ENCODE results near the gene RBP3. TPM values are rescaled to one million over a fixed set of nuclear protein-coding genes. Genes with fewer than 3 reads are reported as not detected.
A peak's percentile ranks its signal among the peaks of the same experiment; 100 is the strongest.
"Not testable (repeated sequence)": the region's sequence is repeated elsewhere in the genome, so short reads cannot be mapped to it uniquely, and the experiment has no call there.

Gene RBP3
- total RNA-seq, 1 donor from 2014 or later = not detected

GRCh38 chr10:47384148-47384921 lies 36.2 kb downstream of the RBP3 start, which contains the start of gene ZNF488:
Gene ZNF488 (minus strand): TSS chr10:47384293. CDS start chr10:47368829, 15,464 bp downstream.
- DNase-seq (ENCODE audit: extremely low spot score in 2 of 2) = peak; percentile 90 to 94
- Histone ChIP-seq H3K27me3 (no peaks in the 10 kb centered on the region), H3K36me3 (no peaks in the 10 kb centered on the region), H3K27ac (peak within 1 kb of the TSS; percentile 79), H3K9me3 (no peaks in the 10 kb centered on the region), H3K4me1 (peaks cover 6% of the 10 kb centered on the region), H3K4me3 (peak within 1 kb of the TSS; percentile 67 to 79)
- TF ChIP-seq POLR2A (IDR thresholded peaks at IDR 0.05) (no peak), POLR2AphosphoS5 (IDR thresholded peaks at IDR 0.05; ENCODE audit: insufficient read depth in 1 of 2, low read depth in 1 of 2) (peak in 1 of 2 donors; percentile 80), CTCF (IDR thresholded peaks at IDR 0.05) (no peak)
- intact Hi-C loops (cut with DNase I) = loop anchor here (5.0 kb wide), 1 partner anchor 1102 kb away; no protein-coding TSS in a partner anchor

- H3K4me3 ChIP-seq; intact Hi-C loops (cut with DNase I); H3K36me3 ChIP-seq; H3K27ac ChIP-seq; H3K9me3 ChIP-seq; H3K27me3 ChIP-seq; H3K4me1 ChIP-seq: not testable (repeated sequence)
- DNase-seq (ENCODE audit: extremely low spot score in 2 of 2) = peak; percentile 52 to 71
Measured at GRCh38 chr10:47386104-47386503, 37.9 kb downstream of the RBP3 start.

- TF ChIP-seq CTCF (IDR thresholded peaks at IDR 0.05) (no peak), POLR2A (IDR thresholded peaks at IDR 0.05) (no peak), POLR2AphosphoS5 (IDR thresholded peaks at IDR 0.05; ENCODE audit: insufficient read depth in 1 of 2, low read depth in 1 of 2) (no peak)
- no peak overlapping the region for H3K27ac ChIP-seq
- no peaks in the 10 kb centered on the region for H3K27me3 ChIP-seq
- H3K4me3 ChIP-seq = no peak overlapping the region
- no peaks in the 10 kb centered on the region for H3K9me3 ChIP-seq
- intact Hi-C loops (cut with DNase I) = no loop called here
- peak in 1 of 2 donors; percentile 34 for DNase-seq (ENCODE audit: extremely low spot score in 2 of 2)
- no peaks in the 10 kb centered on the region for H3K36me3 ChIP-seq
- H3K4me1 ChIP-seq = peaks cover 1% of the 10 kb centered on the region
Measured at GRCh38 chr10:47388879-47389278, 40.7 kb downstream of the RBP3 start.

GRCh38 chr10:47389619-47390018 lies 41.5 kb downstream of the RBP3 start:
- intact Hi-C loops (cut with DNase I) = no loop called here
- Histone ChIP-seq H3K27me3 (no peaks in the 10 kb centered on the region), H3K36me3 (no peaks in the 10 kb centered on the region), H3K4me3 (no peak overlapping the region), H3K9me3 (no peaks in the 10 kb centered on the region), H3K4me1 (no peaks in the 10 kb centered on the region), H3K27ac (no peak overlapping the region)
- TF ChIP-seq POLR2A (IDR thresholded peaks at IDR 0.05) = no peak
- no peak for TF ChIP-seq POLR2AphosphoS5 (IDR thresholded peaks at IDR 0.05; ENCODE audit: insufficient read depth in 1 of 2, low read depth in 1 of 2)
- no peak for TF ChIP-seq CTCF (IDR thresholded peaks at IDR 0.05)
- DNase-seq (ENCODE audit: extremely low spot score in 2 of 2) = no peak

GRCh38 chr10:47396311-47396717 lies 48.2 kb downstream of the RBP3 start:
- peak in 1 of 2 donors; percentile 42 for DNase-seq (ENCODE audit: extremely low spot score in 2 of 2)
- intact Hi-C loops (cut with DNase I) = no loop called here
- Histone ChIP-seq H3K27me3 (no peaks in the 10 kb centered on the region), H3K4me1 (no peaks in the 10 kb centered on the region), H3K4me3 (no peak overlapping the region), H3K36me3 (no peaks in the 10 kb centered on the region), H3K27ac (no peak overlapping the region), H3K9me3 (no peaks in the 10 kb centered on the region)
- peak in 1 of 2 donors; percentile 55 for TF ChIP-seq POLR2AphosphoS5 (IDR thresholded peaks at IDR 0.05; ENCODE audit: insufficient read depth in 1 of 2, low read depth in 1 of 2)
- no peak for TF ChIP-seq POLR2A (IDR thresholded peaks at IDR 0.05)

GRCh38 chr10:47397256-47397655 lies 49.1 kb downstream of the RBP3 start:
- H3K36me3 ChIP-seq = no peaks in the 10 kb centered on the region
- TF ChIP-seq CTCF (IDR thresholded peaks at IDR 0.05) = no peak
- intact Hi-C loops (cut with DNase I) = no loop called here
- no peak overlapping the region for H3K4me3 ChIP-seq
- H3K4me1 ChIP-seq = no peaks in the 10 kb centered on the region
- H3K27ac ChIP-seq = no peak overlapping the region
- H3K27me3 ChIP-seq = no peaks in the 10 kb centered on the region
- H3K9me3 ChIP-seq = no peaks in the 10 kb centered on the region
- DNase-seq (ENCODE audit: extremely low spot score in 2 of 2) = peak in 1 of 2 donors; percentile 54
